Measurements from ENCODE around the gene RPL39L.

RPL39L gene

GRCh38 chr3:187101184-187102072, 37.9 kb downstream of the RPL39L start:
- ATAC-seq (replicated peaks) = peak; percentile 71 to 73
- H3K36me3 Mint-ChIP-seq = peaks cover 8 to 9% of the 10 kb centered on the region in 2 donors
- no peaks in the 10 kb centered on the region for H3K27me3 Mint-ChIP-seq
- peaks cover 16 to 43% of the 10 kb centered on the region in 2 donors for H3K4me1 Mint-ChIP-seq
- H3K9me3 Mint-ChIP-seq = peaks cover 8 to 14% of the 10 kb centered on the region in 2 donors
- H3K27ac Mint-ChIP-seq = peak overlapping the region; percentile 91
- peak overlapping the region; percentile 42 to 68 for H3K4me3 Mint-ChIP-seq
- DNase-seq = peak; percentile 24

DNA sequence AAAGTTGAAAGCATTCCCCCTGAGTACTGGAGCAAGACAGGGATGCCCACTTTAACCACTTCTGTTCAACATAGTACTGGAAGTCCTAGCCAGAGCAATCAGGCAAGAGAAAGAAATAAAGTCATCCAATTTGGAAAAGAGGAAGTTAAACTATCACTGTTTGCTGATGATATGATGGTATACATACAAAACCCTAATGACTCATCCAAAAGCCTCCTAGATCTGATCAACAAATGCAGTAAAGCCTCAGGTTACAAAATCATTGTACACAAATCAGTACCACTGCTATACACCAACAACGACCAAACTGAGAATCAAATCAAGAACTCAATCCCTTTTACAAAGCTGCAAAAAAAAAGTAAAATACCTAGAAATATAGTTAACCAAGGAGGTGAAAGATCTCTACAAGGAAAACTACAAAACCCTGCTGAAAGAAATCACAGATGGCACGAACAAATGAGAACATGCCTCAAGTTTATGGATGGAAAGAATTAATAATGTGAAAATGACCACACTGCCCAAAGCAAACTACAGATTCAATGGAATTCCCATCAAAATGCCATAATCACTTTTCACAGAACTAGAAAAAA, 40.3 kb downstream of the RPL39L start:
- Mint-ChIP-seq H3K36me3 (peaks cover 9 to 13% of the 10 kb centered on the region in 2 donors), H3K9me3 (peaks cover 8 to 20% of the 10 kb centered on the region in 2 donors), H3K27ac (peak overlapping the region; percentile 37), H3K27me3 (no peaks in the 10 kb centered on the region), H3K4me1 (peaks cover 16 to 44% of the 10 kb centered on the region in 2 donors), H3K4me3 (no peak overlapping the region)
- ATAC-seq (replicated peaks) (peak; percentile 68 to 81), DNase-seq (no peak)

- ATAC-seq (replicated peaks) = no peak
- peaks cover 14 to 18% of the 10 kb centered on the region in 2 donors for H3K9me3 Mint-ChIP-seq
- DNase-seq = no peak
- no peak overlapping the region for H3K27ac Mint-ChIP-seq
- H3K4me3 Mint-ChIP-seq = no peak overlapping the region
- no peaks in the 10 kb centered on the region for H3K27me3 Mint-ChIP-seq
- H3K4me1 Mint-ChIP-seq = peaks cover 0 to 20% of the 10 kb centered on the region in 2 donors
- H3K36me3 Mint-ChIP-seq = peaks cover 9 to 21% of the 10 kb centered on the region in 2 donors
These were observed 46.0 kb downstream of the RPL39L start for GRCh38 chr3:187093320-187093719.

GRCh38 chr3:187088701-187089100, 50.6 kb downstream of the RPL39L start:
- Mint-ChIP-seq H3K9me3 (peaks cover 15 to 16% of the 10 kb centered on the region in 2 donors), H3K27ac (no peak overlapping the region), H3K4me3 (no peak overlapping the region), H3K27me3 (no peaks in the 10 kb centered on the region), H3K4me1 (no peaks in the 10 kb centered on the region), H3K36me3 (peaks cover 9 to 22% of the 10 kb centered on the region in 2 donors)
- DNase-seq = no peak
- ATAC-seq (replicated peaks) = no peak

- Mint-ChIP-seq H3K9me3 (peaks cover 15 to 16% of the 10 kb centered on the region in 2 donors), H3K36me3 (peaks cover 8 to 15% of the 10 kb centered on the region in 2 donors), H3K27me3 (no peaks in the 10 kb centered on the region), H3K4me3 (no peak overlapping the region), H3K4me1 (peaks cover 6 to 11% of the 10 kb centered on the region in 2 donors), H3K27ac (no peak overlapping the region)
- ATAC-seq (replicated peaks) (no peak), DNase-seq (no peak)
These were observed 52.5 kb downstream of the RPL39L start for GRCh38 chr3:187086831-187087230.

DNA sequence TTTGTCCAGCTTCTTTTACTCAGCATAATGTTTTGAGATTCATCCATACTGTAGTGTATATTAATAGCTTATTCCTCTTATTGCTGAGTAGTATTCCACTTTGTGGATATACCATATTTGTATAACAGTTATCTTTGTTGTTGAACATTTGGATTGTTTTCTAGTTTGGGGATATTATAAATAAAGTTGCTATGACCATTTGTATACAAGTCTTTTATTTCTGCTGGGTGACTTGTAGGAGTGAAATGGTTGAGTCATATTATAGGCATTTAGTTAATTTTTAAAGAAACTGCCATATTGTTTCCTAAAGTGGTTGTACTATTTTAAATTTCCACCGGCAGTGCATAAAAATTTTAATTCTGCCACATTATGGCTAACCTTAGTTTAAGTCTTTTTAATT, 53.4 kb downstream of the RPL39L start:
- Mint-ChIP-seq H3K27ac (no peak overlapping the region), H3K27me3 (no peaks in the 10 kb centered on the region), H3K4me1 (peaks cover 7 to 11% of the 10 kb centered on the region in 2 donors), H3K4me3 (no peak overlapping the region), H3K9me3 (peaks cover 10 to 14% of the 10 kb centered on the region in 2 donors), H3K36me3 (peaks cover 8 to 11% of the 10 kb centered on the region in 2 donors)
- no peak for ATAC-seq (replicated peaks)
- DNase-seq = no peak

- H3K4me3 Mint-ChIP-seq = no peak overlapping the region
- no peaks in the 10 kb centered on the region for H3K27me3 Mint-ChIP-seq
- no peak for ATAC-seq (replicated peaks)
- peaks cover 9 to 13% of the 10 kb centered on the region in 2 donors for H3K9me3 Mint-ChIP-seq
- DNase-seq = no peak
- H3K4me1 Mint-ChIP-seq = peaks cover 8 to 11% of the 10 kb centered on the region in 2 donors
- peaks cover 10 to 12% of the 10 kb centered on the region in 2 donors for H3K36me3 Mint-ChIP-seq
- no peak overlapping the region for H3K27ac Mint-ChIP-seq
These were observed 54.2 kb downstream of the RPL39L start for GRCh38 chr3:187085021-187085666.

- Mint-ChIP-seq H3K4me3 (no peak overlapping the region), H3K4me1 (peaks cover 8 to 14% of the 10 kb centered on the region in 2 donors), H3K27me3 (no peaks in the 10 kb centered on the region), H3K27ac (no peak overlapping the region), H3K9me3 (peaks cover 9 to 13% of the 10 kb centered on the region in 2 donors), H3K36me3 (peaks cover 13 to 16% of the 10 kb centered on the region in 2 donors)
- no peak for DNase-seq
- ATAC-seq (replicated peaks) = no peak
These were observed 54.7 kb downstream of the RPL39L start for GRCh38 chr3:187084580-187084979.

DNA sequence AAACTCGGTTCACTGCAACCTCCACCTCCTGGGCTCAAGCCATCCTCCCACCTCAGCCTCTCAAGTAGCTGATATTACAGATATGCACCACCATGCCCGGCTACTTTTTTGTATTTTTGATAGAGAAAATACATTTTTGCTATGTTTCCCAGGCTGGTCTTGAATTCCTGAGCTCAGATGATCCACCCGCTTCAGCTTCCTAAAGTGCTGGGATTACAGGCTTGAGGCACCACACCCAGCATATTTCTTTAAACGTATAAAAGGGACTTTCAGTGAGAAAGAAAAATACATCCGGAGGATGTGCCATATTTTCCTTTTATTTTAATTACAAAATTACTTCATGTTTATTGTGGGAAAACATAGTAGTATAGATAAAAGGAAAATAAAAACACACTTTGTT, 55.2 kb downstream of the RPL39L start:
- H3K4me1 Mint-ChIP-seq = peaks cover 8 to 19% of the 10 kb centered on the region in 2 donors
- H3K9me3 Mint-ChIP-seq = peaks cover 9 to 11% of the 10 kb centered on the region in 2 donors
- H3K36me3 Mint-ChIP-seq = peaks cover 16 to 20% of the 10 kb centered on the region in 2 donors
- DNase-seq (no peak), ATAC-seq (replicated peaks) (no peak)
- no peak overlapping the region for H3K27ac Mint-ChIP-seq
- H3K4me3 Mint-ChIP-seq = no peak overlapping the region
- H3K27me3 Mint-ChIP-seq = no peaks in the 10 kb centered on the region

DNA sequence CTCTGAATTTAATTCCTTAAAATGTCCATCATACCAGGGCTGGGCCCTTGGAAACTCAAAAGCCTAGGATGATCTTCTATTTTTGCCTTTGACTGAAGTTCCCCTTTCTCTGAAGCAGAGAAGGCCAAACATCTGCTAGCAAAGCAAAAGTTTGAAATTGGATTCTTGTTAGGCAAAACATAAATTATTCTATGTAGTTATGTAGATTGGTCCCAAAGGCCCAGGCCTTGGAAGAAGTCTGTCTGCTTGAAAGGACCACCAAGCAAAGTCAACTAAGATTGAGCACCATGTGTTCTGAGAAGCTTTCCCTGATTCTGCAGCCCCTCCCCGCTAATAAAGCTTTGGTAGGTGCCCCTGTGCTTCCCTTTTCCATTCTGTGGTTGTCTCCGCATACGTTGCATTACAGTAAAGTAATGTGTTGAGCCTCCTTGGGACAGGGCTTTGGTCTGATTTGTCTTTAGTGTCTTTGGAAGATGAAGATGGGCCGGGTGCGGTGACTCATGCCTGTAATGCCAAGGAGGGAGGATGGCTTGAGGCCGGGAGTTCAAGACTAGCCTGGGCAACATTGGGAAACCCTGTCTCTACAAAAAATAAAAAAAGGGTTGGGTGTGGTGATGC, 56.4 kb downstream of the RPL39L start:
- no peak for DNase-seq
- Mint-ChIP-seq H3K36me3 (peaks cover 9 to 28% of the 10 kb centered on the region in 2 donors), H3K27ac (no peak overlapping the region), H3K9me3 (peaks cover 0 to 3% of the 10 kb centered on the region in 2 donors), H3K4me3 (no peak overlapping the region), H3K4me1 (peaks cover 8 to 26% of the 10 kb centered on the region in 2 donors), H3K27me3 (no peaks in the 10 kb centered on the region)
- no peak for ATAC-seq (replicated peaks)

DNA sequence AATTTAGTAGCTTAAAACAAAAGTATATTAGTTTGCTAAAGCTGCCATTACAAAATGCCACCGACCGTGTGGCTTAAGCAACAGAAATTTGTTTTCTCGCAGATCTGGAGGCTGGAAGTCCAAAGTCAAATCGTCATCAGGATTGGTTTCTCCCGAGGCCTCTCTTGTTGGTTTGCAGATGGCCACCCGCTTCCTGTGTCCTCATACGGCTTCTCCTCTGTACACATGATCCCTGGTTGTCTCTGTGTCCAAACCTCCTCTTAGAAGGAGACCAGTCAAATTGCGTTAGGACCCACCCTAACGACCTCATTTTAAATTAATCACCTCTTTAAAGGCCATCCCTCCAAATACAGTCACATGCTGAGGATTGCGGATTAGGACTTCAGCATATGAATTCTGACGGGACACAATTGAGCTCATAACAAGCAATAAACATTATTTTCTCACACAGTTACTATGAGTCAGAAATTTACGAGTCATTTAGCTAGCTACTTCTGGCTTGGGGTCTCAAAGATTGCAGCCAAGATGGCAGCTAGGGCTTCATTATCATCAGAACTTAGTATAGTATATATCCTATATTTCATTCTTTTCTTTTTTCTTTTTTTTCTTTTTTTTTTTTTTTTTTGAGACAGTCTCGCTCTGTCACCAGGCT, 58.4 kb downstream of the RPL39L start:
- peak overlapping the region; percentile 66 for H3K27ac Mint-ChIP-seq
- H3K4me3 Mint-ChIP-seq = no peak overlapping the region
- H3K9me3 Mint-ChIP-seq = no peaks in the 10 kb centered on the region
- DNase-seq (no peak), ATAC-seq (replicated peaks) (no peak)
- peaks cover 21 to 41% of the 10 kb centered on the region in 2 donors for H3K36me3 Mint-ChIP-seq
- peaks cover 8 to 38% of the 10 kb centered on the region in 2 donors for H3K4me1 Mint-ChIP-seq
- no peaks in the 10 kb centered on the region for H3K27me3 Mint-ChIP-seq

DNA sequence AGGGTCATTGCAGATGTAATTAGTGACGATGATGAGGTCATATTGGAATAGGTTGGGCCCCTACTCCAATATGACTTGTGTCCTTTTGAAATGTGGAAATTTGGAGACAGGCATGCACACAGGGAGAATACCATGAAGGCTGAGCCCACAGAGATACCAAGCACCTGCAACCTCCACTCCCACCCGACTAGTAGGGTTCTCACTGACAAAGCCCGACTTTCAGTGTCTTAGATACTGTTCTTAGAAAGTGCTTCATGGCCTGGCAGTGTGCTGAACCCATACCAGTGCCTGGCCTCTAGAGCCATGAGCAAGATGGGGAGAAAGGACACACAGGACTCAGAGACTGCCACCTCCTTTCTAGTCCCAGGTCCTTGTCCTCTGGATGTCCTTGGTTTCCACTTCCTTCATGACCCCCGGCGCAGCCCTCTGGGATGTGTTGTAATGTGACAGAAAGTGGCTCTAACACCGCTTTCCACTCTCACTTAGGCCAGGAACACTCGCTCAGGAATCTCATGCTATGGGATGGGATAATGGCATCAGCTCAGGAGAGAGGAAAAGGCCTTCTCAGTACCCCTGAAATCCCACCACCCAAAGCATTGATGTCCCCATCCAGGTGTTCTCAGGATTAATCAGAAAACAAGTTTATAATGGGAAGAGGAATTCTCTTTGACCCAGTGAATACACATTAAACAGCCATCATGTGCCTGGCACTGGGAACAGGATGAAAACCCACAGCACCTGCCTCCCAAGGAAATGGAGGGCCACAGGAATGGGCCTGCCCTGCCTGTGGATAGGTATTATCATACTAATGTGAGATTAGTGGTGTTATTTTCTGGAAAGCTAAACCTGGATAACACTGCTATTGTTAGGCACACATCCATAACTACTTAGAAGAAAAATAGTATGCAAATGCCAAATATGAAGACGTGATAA, 59.9 kb downstream of the RPL39L start:
- Mint-ChIP-seq H3K27ac (peak overlapping the region; percentile 62), H3K36me3 (peaks cover 23 to 54% of the 10 kb centered on the region in 2 donors), H3K4me3 (no peak overlapping the region), H3K4me1 (peaks cover 9 to 39% of the 10 kb centered on the region in 2 donors), H3K27me3 (no peaks in the 10 kb centered on the region), H3K9me3 (no peaks in the 10 kb centered on the region)
- ATAC-seq (replicated peaks) (peak; percentile 34 to 37), DNase-seq (no peak)

DNA sequence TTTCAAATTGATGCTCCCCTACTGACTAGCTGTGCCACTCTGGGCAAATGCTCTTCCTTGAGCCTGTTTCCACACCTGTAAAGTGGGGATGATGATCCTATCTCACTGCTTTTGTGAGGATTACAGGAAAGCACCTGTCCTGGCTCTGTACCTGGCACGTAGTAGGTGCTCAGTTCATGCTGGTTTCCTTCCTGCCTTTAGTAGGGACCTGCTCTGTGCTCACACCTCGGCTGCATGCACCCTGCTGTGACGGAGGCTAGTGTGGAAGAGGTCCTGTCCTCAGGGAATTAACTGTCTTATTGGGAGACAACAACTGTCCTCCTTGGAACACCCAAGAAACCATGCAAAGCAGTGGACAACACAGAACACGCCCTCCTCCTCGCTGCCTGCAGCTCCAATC, 61.8 kb downstream of the RPL39L start:
- H3K36me3 Mint-ChIP-seq = peaks cover 34 to 69% of the 10 kb centered on the region in 2 donors
- no peak overlapping the region for H3K4me3 Mint-ChIP-seq
- peak overlapping the region; percentile 71 for H3K27ac Mint-ChIP-seq

More for the DNA sequence above, 61.8 kb downstream of the RPL39L start:
- peaks cover 12 to 35% of the 10 kb centered on the region in 2 donors for H3K4me1 Mint-ChIP-seq
- no peak for DNase-seq
- no peaks in the 10 kb centered on the region for H3K27me3 Mint-ChIP-seq
- no peaks in the 10 kb centered on the region for H3K9me3 Mint-ChIP-seq
- no peak for ATAC-seq (replicated peaks)

Measured in stimulated activated naive B cell treated with anti-CD40 and anti-IgM and Interleukin-4, amounts not matched to agents 10 μg/mL and 1 μg/mL and 100 μg/mL, for 72 hours (primary cell).